SK-N-SH treated with all-trans-retinoic acid at 6 μM for 48 hours (cell line): Measurements from ENCODE around the gene ARHGAP33.

ENCODE experiments used
- ARNTL ChIP-seq: fragments of 450-650 bp; formaldehyde crosslinking; IDR thresholded peaks from 2 replicates; pipeline ENCODE4 v1.5.0; 2020; ENCODE audit warnings: low read depth, mild to moderate bottlenecking, moderate library complexity, borderline replicate concordance
- ISL1 ChIP-seq: fragments of 250-450 bp; sonication (Bioruptor Pico); IDR thresholded peaks from 2 replicates; pipeline ENCODE4 v2.1.2; 2022; ENCODE audit warnings: mild to moderate bottlenecking, moderate library complexity
- OSR1 ChIP-seq: fragments of 250-450 bp; sonication (Bioruptor Pico); IDR thresholded peaks from 2 replicates; pipeline ENCODE4 v1.8.0; 2022; ENCODE audit warnings: moderate library complexity, mild to moderate bottlenecking, inconsistent platforms
- ZFP3 ChIP-seq: fragments of 250-450 bp; sonication (Bioruptor Pico); IDR thresholded peaks from 2 replicates; pipeline ENCODE4 v1.5.0; 2020; ENCODE audit warnings: mild to moderate bottlenecking, moderate library complexity
- ZFP30 ChIP-seq: fragments of 450-650 bp; formaldehyde crosslinking; IDR thresholded peaks from 2 replicates; pipeline ENCODE4 v1.5.0; 2022; ENCODE audit warnings: mild to moderate bottlenecking, moderate library complexity

- no peak for TF ChIP-seq ZFP3
- no peak for TF ChIP-seq ZFP30 (CRISPR knock-in tag)
- TF ChIP-seq OSR1 (CRISPR knock-in tag) = no peak
- TF ChIP-seq ISL1 (CRISPR knock-in tag) = no peak
- no peak for TF ChIP-seq ARNTL (CRISPR knock-in tag)
Measured at GRCh38 chr19:35755131-35755549, 20.2 kb upstream of the ARHGAP33 start.
